ENCODE results near the gene MALL.
"Not testable (repeated sequence)": the region's sequence is repeated elsewhere in the genome, so short reads cannot be mapped to it uniquely, and the experiment has no call there.

MALL gene

GRCh38 chr2:110120171-110121051 is 4.8 kb upstream of the MALL start:
- no peak for DNase-seq

GRCh38 chr2:110116033-110116710 is 550 bp upstream of the MALL start:
- no peak for DNase-seq

GRCh38 chr2:110114831-110115255 is 779 bp downstream of the MALL start:
- no peak for DNase-seq

- peak; percentile 19 for DNase-seq
Observed at GRCh38 chr2:110113961-110114591, 1.5 kb downstream of the MALL start.

- DNase-seq: not testable (repeated sequence)
Observed at GRCh38 chr2:110108291-110108690, 7.3 kb downstream of the MALL start.

- no peak for DNase-seq
Observed at GRCh38 chr2:110107092-110108079, 8.2 kb downstream of the MALL start.

- DNase-seq: no peak
Observed at GRCh38 chr2:110106642-110107041, 9.0 kb downstream of the MALL start.

- peak; percentile 25 for DNase-seq
Observed at GRCh38 chr2:110105608-110106467, 9.8 kb downstream of the MALL start.

GRCh38 chr2:110105183-110105582 is 10.4 kb downstream of the MALL start:
- DNase-seq: no peak

- no peak for DNase-seq
Observed at GRCh38 chr2:110104025-110104771, 11.4 kb downstream of the MALL start.

GRCh38 chr2:110103061-110103961 is 12.3 kb downstream of the MALL start:
- DNase-seq: no peak

GRCh38 chr2:110101901-110102803 is 13.5 kb downstream of the MALL start:
- DNase-seq: no peak

GRCh38 chr2:110101280-110101844 is 14.3 kb downstream of the MALL start:
- DNase-seq: peak; percentile 42

- DNase-seq: not testable (repeated sequence)
Observed at GRCh38 chr2:110100880-110101279, 14.7 kb downstream of the MALL start.

GRCh38 chr2:110100480-110100879 is 15.1 kb downstream of the MALL start:
- no peak for DNase-seq

GRCh38 chr2:110099471-110100225 is 16.0 kb downstream of the MALL start:
- DNase-seq: no peak

- no peak for DNase-seq
Observed at GRCh38 chr2:110099038-110099425, 16.6 kb downstream of the MALL start.

Data from stimulated activated CD4-positive, alpha-beta T cell treated with anti-CD3 and anti-CD28 coated beads, Interleukin-15, amount 100 ng/mL, for 24 hours (primary cell).